Suprapubic skin (tissue), 4 donors: Measurements from ENCODE around the gene KCND3.

Experiments used
- POLR2A ChIP-seq, 2 donors: fragments of 450-650 bp; IDR thresholded peaks; one replicate each; pipeline ENCODE4 v1.6.1; 2017; ENCODE audit warnings: antibody characterized with exemption in 2 of 2, mild to moderate bottlenecking in 2 of 2, moderate library complexity in 2 of 2
- POLR2AphosphoS5 ChIP-seq, 3 donors: sonication (generic); formaldehyde crosslinking; IDR thresholded peaks; one replicate each; pipeline ENCODE4 v1.6.1; 2017; ENCODE audit warnings: antibody characterized with exemption in 3 of 3

- TF ChIP-seq POLR2A (IDR thresholded peaks at IDR 0.05): no peak
- no peak for TF ChIP-seq POLR2AphosphoS5 (IDR thresholded peaks at IDR 0.05)
Observed at GRCh38 chr1:111981090-111981489, 8.4 kb downstream of the KCND3 start.
